GM13977 (cell line): ENCODE measurements around the gene KIF2B.
"Not testable (repeated sequence)": the region's sequence is repeated elsewhere in the genome, so short reads cannot be mapped to it uniquely, and the experiment has no call there.

ENCODE experiments used
- DNase-seq: peaks from one replicate; pipeline ENCODE4 v3.0.0; 2012; ENCODE audit warnings: low spot score
- in situ Hi-C: fragments of 300-500 bp; cut with MboI; formaldehyde crosslinking; loops from one replicate; pipeline ENCODE4 v1.12.0; 2022; ENCODE audit warnings: low sequenced_read_pairs, low pct_unique_long_range_greater_than_20kb, mixed read lengths, inconsistent platforms; ENCODE audit not compliant: unreplicated experiment
- TF ChIP-seq, protein P1 (sequence below): IDR thresholded peaks from 2 replicates; pipeline ENCODE4 v1.5.1; 2012; ENCODE audit warnings: mild to moderate bottlenecking, control low read depth; ENCODE audit not compliant: insufficient read depth; ENCODE audit errors: extremely low read depth, missing control alignments

KIF2B gene

DNA sequence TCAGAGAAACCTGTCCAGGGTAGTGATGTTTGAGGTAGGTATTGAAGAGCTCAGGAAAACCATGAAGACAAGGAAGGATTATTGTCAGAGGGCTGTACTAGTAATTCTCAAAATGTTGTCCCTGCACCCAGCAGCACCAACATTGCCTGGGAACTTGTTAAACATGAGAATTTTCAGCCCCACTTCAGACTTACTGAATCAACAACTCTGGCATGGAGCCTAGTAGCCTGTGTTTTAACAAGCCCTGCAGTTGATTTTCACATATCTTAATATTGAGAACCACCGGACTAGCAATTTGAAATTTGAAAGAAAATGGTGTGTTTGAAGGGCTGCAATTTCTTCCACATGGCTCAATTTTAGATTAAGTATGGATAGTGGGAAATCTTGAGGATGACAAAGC, 2.8 kb upstream of the KIF2B start:
- TF ChIP-seq, protein P1, sequence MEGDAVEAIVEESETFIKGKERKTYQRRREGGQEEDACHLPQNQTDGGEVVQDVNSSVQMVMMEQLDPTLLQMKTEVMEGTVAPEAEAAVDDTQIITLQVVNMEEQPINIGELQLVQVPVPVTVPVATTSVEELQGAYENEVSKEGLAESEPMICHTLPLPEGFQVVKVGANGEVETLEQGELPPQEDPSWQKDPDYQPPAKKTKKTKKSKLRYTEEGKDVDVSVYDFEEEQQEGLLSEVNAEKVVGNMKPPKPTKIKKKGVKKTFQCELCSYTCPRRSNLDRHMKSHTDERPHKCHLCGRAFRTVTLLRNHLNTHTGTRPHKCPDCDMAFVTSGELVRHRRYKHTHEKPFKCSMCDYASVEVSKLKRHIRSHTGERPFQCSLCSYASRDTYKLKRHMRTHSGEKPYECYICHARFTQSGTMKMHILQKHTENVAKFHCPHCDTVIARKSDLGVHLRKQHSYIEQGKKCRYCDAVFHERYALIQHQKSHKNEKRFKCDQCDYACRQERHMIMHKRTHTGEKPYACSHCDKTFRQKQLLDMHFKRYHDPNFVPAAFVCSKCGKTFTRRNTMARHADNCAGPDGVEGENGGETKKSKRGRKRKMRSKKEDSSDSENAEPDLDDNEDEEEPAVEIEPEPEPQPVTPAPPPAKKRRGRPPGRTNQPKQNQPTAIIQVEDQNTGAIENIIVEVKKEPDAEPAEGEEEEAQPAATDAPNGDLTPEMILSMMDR, result no peak
- in situ Hi-C loops, result no loop called here
- DNase-seq, result no peak

DNA sequence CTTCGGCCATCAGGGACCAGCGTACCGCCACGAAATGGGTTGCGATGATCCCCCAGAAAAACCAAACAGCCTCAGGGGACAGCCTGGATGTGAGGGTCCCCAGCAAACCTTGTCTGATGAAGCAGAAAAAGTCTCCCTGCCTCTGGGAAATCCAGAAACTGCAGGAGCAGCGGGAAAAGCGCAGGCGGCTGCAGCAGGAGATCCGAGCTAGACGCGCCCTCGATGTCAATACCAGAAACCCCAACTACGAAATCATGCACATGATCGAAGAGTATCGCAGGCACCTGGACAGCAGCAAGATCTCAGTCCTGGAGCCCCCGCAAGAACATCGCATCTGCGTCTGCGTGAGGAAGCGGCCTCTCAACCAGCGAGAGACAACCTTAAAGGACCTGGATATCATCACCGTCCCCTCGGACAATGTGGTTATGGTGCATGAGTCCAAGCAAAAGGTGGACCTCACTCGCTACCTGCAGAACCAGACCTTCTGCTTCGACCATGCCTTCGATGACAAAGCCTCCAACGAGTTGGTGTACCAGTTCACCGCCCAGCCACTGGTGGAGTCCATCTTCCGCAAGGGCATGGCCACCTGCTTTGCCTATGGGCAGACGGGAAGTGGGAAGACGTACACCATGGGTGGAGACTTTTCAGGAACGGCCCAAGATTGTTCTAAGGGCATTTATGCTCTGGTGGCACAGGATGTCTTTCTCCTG, 769 bp downstream of the KIF2B start:
- no peak for DNase-seq
- in situ Hi-C loops, result no loop called here
- TF ChIP-seq, protein P1, result no peak

DNA sequence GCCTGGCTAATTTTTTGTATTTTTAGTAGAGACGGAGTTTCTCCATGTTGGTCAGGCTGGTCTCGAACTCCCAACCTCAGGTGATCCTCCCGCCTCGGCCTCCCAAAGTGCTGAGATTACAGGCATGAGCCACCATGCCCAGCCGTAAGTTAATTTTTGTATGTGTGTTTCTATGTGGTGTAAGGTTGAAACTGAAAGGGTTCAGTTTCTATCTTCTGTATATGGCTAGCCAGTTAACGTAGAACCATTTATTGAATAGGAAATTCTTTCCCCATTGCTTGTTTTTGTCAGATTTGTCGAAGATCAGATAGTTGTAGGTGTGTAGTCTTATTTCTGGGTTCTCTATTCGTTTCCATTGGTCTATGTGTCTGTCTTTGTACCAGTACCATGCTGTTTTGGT, 12.0 kb downstream of the KIF2B start:
- in situ Hi-C loops, DNase-seq: not testable (repeated sequence)

DNA sequence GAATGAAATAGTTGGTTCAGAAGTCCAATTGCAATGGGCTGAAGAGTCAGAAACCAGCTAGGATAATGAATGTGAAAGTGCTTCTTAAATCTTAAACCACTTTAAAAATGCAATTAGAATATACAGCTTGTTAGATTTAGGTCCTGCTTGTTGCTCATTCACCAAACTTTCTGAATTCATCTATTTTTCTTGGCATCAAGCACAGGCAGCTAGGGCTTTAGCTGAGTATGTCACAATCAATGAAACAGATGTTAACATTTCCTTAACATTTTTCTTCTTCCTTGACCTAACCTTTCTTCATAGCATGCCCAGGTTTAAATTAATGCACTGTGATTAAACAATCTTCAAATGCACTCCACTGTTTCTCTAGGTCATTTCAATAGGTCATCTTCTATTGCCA, 14.4 kb downstream of the KIF2B start:
- in situ Hi-C loops, result no loop called here
- DNase-seq, result no peak
- TF ChIP-seq, protein P1, result no peak

DNA sequence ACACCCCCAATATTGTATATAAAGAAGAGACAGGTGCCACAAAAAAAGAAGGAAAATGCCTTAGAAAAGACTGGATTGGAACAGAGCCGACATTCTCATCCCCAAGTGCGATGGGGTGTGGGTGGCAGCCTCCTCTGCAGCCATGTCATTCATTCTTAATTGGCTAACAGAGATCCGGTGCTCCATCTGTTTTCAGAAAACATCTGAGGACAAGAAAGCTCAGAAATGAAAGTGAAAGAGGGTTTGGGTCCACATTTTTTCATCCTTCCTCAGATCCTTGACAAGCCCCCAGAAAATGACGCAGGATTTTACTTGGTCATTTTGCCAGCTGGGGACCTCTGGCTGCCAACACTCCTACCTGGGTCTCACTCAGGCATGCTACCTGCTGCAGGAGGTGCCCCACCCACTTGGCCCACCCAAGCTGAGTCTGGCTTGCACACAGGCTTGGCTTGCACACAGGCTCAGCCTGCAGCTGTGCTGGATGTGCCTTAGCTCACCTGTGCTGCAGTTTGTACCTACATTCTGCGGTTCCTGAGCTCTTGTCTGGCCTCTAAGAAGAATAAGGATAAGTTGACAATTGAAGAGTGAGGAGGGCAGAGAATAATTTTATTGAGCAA, 21.9 kb downstream of the KIF2B start:
- in situ Hi-C loops, result no loop called here
- TF ChIP-seq, protein P1, result no peak
- DNase-seq, result no peak

DNA sequence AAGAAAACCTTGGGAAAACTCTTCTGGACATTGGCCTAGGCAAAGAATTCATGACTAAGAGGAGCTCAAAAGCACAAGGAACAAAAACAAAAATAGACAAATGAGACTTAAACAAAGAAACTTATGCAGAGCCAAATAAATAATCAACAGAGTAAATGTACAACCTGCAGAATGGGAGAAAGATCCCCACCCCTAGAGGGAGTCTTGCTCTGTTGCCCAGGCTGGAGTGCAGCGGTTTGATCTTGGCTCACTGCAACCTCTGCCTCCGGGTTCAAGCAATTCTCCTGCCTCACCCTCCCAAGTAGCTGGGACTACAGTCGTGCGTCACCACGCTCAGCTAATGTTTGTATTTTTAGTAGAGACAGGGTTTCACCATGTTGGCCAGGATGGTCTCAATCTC, 48.4 kb downstream of the KIF2B start:
- in situ Hi-C loops, DNase-seq: not testable (repeated sequence)
